ENCODE measurements around the gene WIPF2.
"Not testable (repeated sequence)": the region's sequence is repeated elsewhere in the genome, so short reads cannot be mapped to it uniquely, and the experiment has no call there.

Gene WIPF2

DNA sequence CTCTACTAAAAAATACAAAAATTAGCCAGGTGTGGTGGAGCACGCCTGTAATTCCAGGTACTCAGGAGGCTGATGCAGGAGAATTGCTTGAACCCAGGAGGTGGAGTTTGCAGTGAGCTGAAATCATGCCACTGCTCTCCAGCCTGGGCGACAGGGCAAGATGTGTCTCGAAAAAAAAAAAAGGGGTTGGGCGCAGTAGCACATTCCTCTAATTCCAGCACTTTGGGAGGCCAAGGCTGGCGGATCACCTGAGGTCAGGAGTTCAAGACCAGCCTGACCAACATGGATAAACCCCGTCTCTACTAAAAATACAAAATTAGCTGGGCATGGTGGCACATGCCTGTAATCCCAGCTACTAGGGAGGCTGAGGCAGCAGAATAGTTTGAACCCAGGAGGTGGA, 5.2 kb upstream of the WIPF2 start:
- WGBS (ENCODE audit: extremely low coverage, insufficient coverage, low lambda C conversion rate), result no CpG with 5 or more reads among the region's 6 CpGs
- H3K27ac ChIP-seq (ENCODE audit: low read depth, low read length); H3K79me1 ChIP-seq (ENCODE audit: low read length); H3K9ac ChIP-seq (ENCODE audit: low read length); H2BK15ac ChIP-seq (replicated peaks; ENCODE audit: low read depth); H3K27me3 ChIP-seq (ENCODE audit: insufficient read depth, low read length, poor library complexity); H3K4me3 ChIP-seq (ENCODE audit: low read length); H3K56ac ChIP-seq (ENCODE audit: low read length); DNase-seq; H3K4ac ChIP-seq (ENCODE audit: low read depth, low read length); H2BK120ac ChIP-seq (ENCODE audit: low read depth, low read length); H2AK5ac ChIP-seq (ENCODE audit: low read length); H3K4me2 ChIP-seq (ENCODE audit: low read length); H2BK5ac ChIP-seq (ENCODE audit: low read length); H3K36me3 ChIP-seq (ENCODE audit: control insufficient read depth, insufficient read depth, low read length); H3K79me2 ChIP-seq (ENCODE audit: control insufficient read depth, insufficient read depth, low read length); H4K5ac ChIP-seq (ENCODE audit: low read length); H4K8ac ChIP-seq (ENCODE audit: low read depth, low read length); H3K23ac ChIP-seq (ENCODE audit: low read length); H3K4me1 ChIP-seq (ENCODE audit: control insufficient read depth, low read depth, low read length); H3K18ac ChIP-seq (ENCODE audit: low read length): not testable (repeated sequence)

DNA sequence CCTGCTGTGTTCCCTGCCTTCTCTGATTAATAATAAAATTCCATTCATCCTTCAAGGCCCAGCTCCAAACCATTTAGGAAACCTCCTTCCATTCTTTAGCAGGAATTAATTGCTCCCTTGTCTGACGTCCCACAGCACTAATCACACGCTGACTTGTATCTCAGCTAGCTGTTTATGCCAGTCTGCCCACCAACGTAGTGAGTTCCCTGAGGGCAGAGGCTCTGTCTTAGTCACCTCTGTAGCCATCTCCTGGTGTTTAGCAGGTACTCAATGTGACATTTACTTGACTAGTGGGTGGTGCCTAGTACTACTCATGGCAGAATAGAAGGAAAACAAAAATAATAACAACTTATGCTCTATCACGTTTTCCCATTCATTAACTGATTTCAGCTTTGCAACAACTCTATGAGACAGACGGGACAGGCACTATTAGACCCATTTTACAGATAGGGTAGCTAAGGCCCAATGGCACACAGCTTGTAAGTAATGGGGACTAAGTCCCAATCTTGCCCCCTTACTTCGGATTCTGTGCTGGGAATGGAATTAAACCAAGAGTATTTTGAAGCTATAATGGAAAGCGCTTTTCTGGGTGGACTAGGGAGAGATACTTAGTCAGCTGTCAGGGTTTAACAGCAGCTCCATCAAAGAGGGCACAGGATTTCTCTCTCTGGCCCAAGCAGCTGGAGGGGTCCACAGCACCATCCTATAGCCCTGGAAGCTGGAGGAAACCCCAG, 931 bp upstream of the WIPF2 start:
- no peak overlapping the region for H4K8ac ChIP-seq (ENCODE audit: low read depth, low read length)

DNA sequence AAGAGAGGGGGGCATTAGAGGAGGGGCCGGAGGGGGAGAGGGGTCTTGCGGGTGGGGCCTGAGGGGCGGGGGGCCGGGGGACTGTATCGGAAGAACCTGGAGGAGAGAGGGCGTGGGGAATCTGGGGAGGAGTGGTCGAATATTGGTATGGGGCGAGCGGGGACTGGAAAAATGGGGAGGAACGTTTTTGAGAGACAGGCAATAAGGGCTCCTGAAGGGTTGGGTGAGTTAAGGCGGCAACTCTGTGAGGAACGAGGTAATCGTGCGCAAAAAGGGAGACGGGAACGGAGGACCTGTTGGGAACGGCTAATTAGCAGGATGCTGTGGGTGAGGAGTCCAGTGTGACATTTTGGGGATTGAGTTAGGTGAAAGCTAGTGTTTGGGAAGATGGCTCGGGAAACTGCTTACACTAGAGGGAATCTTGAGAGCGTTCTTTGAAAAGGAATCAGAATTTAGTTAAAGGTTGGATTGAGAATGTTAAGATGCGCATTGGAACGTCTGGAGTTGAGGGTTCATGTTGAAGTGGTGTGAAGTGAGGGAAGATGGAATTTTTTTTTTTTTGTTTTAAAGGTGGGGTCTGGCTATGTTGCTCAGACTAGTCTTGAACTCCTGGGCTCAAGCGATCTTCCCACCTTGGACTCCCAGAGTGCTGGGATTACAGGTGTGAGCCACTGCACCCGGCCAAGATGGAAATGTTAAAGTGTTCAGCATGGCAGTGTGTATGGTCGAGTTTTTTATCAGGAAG, 662 bp downstream of the WIPF2 start:
- peak overlapping the region; percentile 3 for H2BK5ac ChIP-seq (ENCODE audit: low read length)
- H3K79me2 ChIP-seq (ENCODE audit: control insufficient read depth, insufficient read depth, low read length), result peaks cover 12% of the 10 kb centered on the region
- no peak overlapping the region for H3K23ac ChIP-seq (ENCODE audit: low read length)
- no peaks in the 10 kb centered on the region for H3K4me1 ChIP-seq (ENCODE audit: control insufficient read depth, low read depth, low read length)
- H3K79me1 ChIP-seq (ENCODE audit: low read length), result peaks cover 6% of the 10 kb centered on the region
- peak overlapping the region; percentile 61 for H3K4me2 ChIP-seq (ENCODE audit: low read length)
- H3K36me3 ChIP-seq (ENCODE audit: control insufficient read depth, insufficient read depth, low read length), result no peaks in the 10 kb centered on the region
- H3K27ac ChIP-seq (ENCODE audit: low read depth, low read length), result peak overlapping the region; percentile 100
- no peak overlapping the region for H2BK15ac ChIP-seq (replicated peaks; ENCODE audit: low read depth)
- peak; percentile 88 for DNase-seq
- H3K9ac ChIP-seq (ENCODE audit: low read length), result peak overlapping the region; percentile 96
- no peak overlapping the region for H2BK120ac ChIP-seq (ENCODE audit: low read depth, low read length)
- no peak overlapping the region for H2AK5ac ChIP-seq (ENCODE audit: low read length)
- no peak overlapping the region for H4K8ac ChIP-seq (ENCODE audit: low read depth, low read length)
- H3K56ac ChIP-seq (ENCODE audit: low read length), result peak overlapping the region; percentile 93
- H4K5ac ChIP-seq (ENCODE audit: low read length), result no peak overlapping the region
- peak overlapping the region; percentile 76 for H3K4ac ChIP-seq (ENCODE audit: low read depth, low read length)
- H3K4me3 ChIP-seq (ENCODE audit: low read length), result peak overlapping the region; percentile 99
- 100% methylated on average over 2 of the region's 24 CpGs for WGBS (ENCODE audit: extremely low coverage, insufficient coverage, low lambda C conversion rate)
- peak overlapping the region; percentile 99 for H3K18ac ChIP-seq (ENCODE audit: low read length)
- H3K27me3 ChIP-seq (ENCODE audit: insufficient read depth, low read length, poor library complexity), result no peaks in the 10 kb centered on the region

More for the DNA sequence above, 931 bp upstream of the WIPF2 start:
- Histone ChIP-seq H4K5ac (ENCODE audit: low read length) (no peak overlapping the region), H3K4me2 (ENCODE audit: low read length) (peak overlapping the region; percentile 19), H3K4ac (ENCODE audit: low read depth, low read length) (no peak overlapping the region), H2BK15ac (replicated peaks; ENCODE audit: low read depth) (no peak overlapping the region), H2BK120ac (ENCODE audit: low read depth, low read length) (no peak overlapping the region), H2AK5ac (ENCODE audit: low read length) (no peak overlapping the region), H3K4me3 (ENCODE audit: low read length) (no peak overlapping the region), H3K9ac (ENCODE audit: low read length) (no peak overlapping the region), H2BK5ac (ENCODE audit: low read length) (no peak overlapping the region), H3K79me2 (ENCODE audit: control insufficient read depth, insufficient read depth, low read length) (peaks cover 8% of the 10 kb centered on the region), H3K79me1 (ENCODE audit: low read length) (peaks cover 2% of the 10 kb centered on the region), H3K56ac (ENCODE audit: low read length) (no peak overlapping the region), H3K23ac (ENCODE audit: low read length) (no peak overlapping the region), H3K4me1 (ENCODE audit: control insufficient read depth, low read depth, low read length) (no peaks in the 10 kb centered on the region), H3K27ac (ENCODE audit: low read depth, low read length) (no peak overlapping the region), H3K36me3 (ENCODE audit: control insufficient read depth, insufficient read depth, low read length) (no peaks in the 10 kb centered on the region), H3K18ac (ENCODE audit: low read length) (no peak overlapping the region), H3K27me3 (ENCODE audit: insufficient read depth, low read length, poor library complexity) (no peaks in the 10 kb centered on the region)
- WGBS (ENCODE audit: extremely low coverage, insufficient coverage, low lambda C conversion rate), result no CpG with 5 or more reads among the region's 7 CpGs
- peak; percentile 50 for DNase-seq

DNA sequence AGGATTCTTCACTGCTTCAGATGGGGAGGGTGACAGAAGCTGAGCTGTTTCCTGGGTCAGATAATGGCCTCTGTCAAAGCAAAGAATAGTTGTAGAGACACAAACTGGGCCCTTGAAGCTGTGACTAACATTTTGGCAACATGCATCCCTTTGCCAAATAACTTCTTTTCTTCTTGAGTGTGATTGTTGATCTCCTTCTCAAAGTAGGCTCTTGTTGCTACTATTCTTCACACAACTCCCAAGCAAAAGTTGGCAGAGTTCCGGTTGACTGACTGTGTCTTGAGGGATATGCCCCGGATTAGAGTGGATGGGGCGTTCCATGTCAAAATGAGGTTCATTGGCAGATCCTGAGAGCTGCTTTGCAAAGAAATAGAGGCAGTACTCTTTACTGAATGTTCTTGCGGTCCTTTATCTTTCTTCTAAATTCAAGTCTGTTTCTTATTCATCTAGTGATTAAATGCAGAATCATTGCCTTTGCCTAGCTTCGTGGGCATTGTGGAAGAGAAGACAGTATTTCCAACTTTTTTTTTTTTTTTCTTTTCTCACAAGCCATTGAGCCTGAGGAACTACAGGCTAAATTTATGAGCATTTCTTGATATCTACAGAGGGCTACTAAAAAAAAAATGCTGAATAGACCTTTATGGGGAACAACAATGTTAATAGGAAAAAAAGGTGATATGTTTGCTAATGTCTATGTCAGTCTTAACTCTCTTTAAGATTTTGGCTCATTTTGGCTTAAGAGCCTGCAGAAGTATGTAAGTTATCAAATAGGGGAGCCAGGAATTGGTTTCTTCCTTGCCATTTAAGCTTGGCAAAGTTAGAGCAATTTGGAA, 5.8 kb downstream of the WIPF2 start:
- H3K36me3 ChIP-seq (ENCODE audit: control insufficient read depth, insufficient read depth, low read length), result no peaks in the 10 kb centered on the region
- H3K4me2 ChIP-seq (ENCODE audit: low read length), result no peak overlapping the region
- no peak overlapping the region for H3K4ac ChIP-seq (ENCODE audit: low read depth, low read length)
- no peak overlapping the region for H2BK120ac ChIP-seq (ENCODE audit: low read depth, low read length)
- H3K79me2 ChIP-seq (ENCODE audit: control insufficient read depth, insufficient read depth, low read length), result peaks cover 13% of the 10 kb centered on the region
- H2AK5ac ChIP-seq (ENCODE audit: low read length), result no peak overlapping the region
- H3K18ac ChIP-seq (ENCODE audit: low read length), result no peak overlapping the region
- no peak overlapping the region for H2BK15ac ChIP-seq (replicated peaks; ENCODE audit: low read depth)
- no peaks in the 10 kb centered on the region for H3K4me1 ChIP-seq (ENCODE audit: control insufficient read depth, low read depth, low read length)
- H3K79me1 ChIP-seq (ENCODE audit: low read length), result peaks cover 9% of the 10 kb centered on the region
- no peak overlapping the region for H2BK5ac ChIP-seq (ENCODE audit: low read length)
- no peak overlapping the region for H3K9ac ChIP-seq (ENCODE audit: low read length)
- H4K8ac ChIP-seq (ENCODE audit: low read depth, low read length), result no peak overlapping the region
- no peak overlapping the region for H3K56ac ChIP-seq (ENCODE audit: low read length)
- no peak overlapping the region for H3K4me3 ChIP-seq (ENCODE audit: low read length)
- no peak overlapping the region for H4K5ac ChIP-seq (ENCODE audit: low read length)
- H3K23ac ChIP-seq (ENCODE audit: low read length), result no peak overlapping the region
- no peak overlapping the region for H3K27ac ChIP-seq (ENCODE audit: low read depth, low read length)
- no peaks in the 10 kb centered on the region for H3K27me3 ChIP-seq (ENCODE audit: insufficient read depth, low read length, poor library complexity)
- WGBS (ENCODE audit: extremely low coverage, insufficient coverage, low lambda C conversion rate), result no CpG with 5 or more reads among the region's 5 CpGs
- DNase-seq, result no peak

DNA sequence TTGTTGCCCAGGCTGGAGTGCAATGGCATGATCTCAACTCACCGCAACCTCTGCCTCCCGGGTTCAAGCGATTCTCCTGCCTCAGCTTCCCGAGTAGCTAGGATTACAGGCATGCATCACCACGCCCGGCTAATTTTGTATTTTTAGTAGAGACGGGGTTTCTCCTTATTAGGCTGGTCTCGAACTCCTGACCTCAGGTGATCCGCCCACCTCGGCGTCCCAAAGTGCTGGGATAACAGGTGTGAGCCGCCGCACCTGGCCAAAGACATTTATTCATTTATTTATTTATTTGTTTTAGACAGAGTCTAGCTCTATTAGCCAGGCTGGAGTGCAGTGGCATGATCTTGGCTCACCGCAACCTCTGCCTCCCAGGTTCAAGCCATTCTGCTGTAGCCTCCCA, 10.0 kb downstream of the WIPF2 start:
- H2AK5ac ChIP-seq (ENCODE audit: low read length); H3K4me2 ChIP-seq (ENCODE audit: low read length); DNase-seq; H3K27me3 ChIP-seq (ENCODE audit: insufficient read depth, low read length, poor library complexity); H3K36me3 ChIP-seq (ENCODE audit: control insufficient read depth, insufficient read depth, low read length); H2BK5ac ChIP-seq (ENCODE audit: low read length); H3K56ac ChIP-seq (ENCODE audit: low read length); H3K4ac ChIP-seq (ENCODE audit: low read depth, low read length); H2BK15ac ChIP-seq (replicated peaks; ENCODE audit: low read depth); H3K9ac ChIP-seq (ENCODE audit: low read length); H3K4me3 ChIP-seq (ENCODE audit: low read length); H3K27ac ChIP-seq (ENCODE audit: low read depth, low read length); H3K79me2 ChIP-seq (ENCODE audit: control insufficient read depth, insufficient read depth, low read length); H3K18ac ChIP-seq (ENCODE audit: low read length); H4K5ac ChIP-seq (ENCODE audit: low read length); H3K23ac ChIP-seq (ENCODE audit: low read length); H3K4me1 ChIP-seq (ENCODE audit: control insufficient read depth, low read depth, low read length); H3K79me1 ChIP-seq (ENCODE audit: low read length); H4K8ac ChIP-seq (ENCODE audit: low read depth, low read length); H2BK120ac ChIP-seq (ENCODE audit: low read depth, low read length): not testable (repeated sequence)
- WGBS (ENCODE audit: extremely low coverage, insufficient coverage, low lambda C conversion rate), result no CpG with 5 or more reads among the region's 14 CpGs

All from mesendoderm (in vitro differentiated cells).